Measurements from ENCODE around the gene TCTN1.
"Not testable (repeated sequence)": the region's sequence is repeated elsewhere in the genome, so short reads cannot be mapped to it uniquely, and the experiment has no call there.

TCTN1 gene

DNA sequence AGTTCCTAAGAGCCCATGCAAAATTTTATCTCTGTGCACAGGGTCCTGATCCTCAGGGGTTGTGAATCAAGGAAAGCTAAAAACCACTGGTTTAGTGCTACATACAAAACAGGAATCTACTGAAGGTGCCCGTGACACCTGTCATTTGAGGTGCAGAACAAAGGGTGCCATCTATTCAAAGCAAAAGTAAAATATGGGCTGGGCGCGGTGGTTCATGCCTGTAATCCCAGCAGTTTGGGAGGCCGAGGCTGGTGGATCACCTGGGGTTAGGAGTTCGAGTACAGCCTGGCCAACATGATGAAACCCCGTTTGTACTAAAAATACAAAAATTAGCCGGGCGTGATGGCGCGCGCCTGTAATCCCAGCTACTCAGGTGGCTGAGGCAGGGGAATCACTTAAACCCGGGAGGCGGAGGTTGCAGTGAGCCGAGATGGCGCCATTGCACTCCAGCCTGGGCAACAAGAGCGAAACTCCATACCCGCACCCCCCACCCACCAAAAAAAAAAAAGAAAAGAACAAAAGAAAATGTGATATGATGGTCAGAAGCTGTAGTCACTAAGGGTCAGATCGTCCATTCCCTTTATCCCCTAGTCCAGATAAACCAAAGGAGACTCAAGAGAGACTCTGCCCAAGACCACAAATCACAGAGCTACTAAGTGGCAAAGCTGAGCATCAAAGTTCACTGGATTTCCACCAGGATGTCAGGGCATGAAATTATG, 34.2 kb upstream of the TCTN1 start:
- no peak for DNase-seq (ENCODE audit: low read depth, low spot score)
- TF ChIP-seq, protein P1, sequence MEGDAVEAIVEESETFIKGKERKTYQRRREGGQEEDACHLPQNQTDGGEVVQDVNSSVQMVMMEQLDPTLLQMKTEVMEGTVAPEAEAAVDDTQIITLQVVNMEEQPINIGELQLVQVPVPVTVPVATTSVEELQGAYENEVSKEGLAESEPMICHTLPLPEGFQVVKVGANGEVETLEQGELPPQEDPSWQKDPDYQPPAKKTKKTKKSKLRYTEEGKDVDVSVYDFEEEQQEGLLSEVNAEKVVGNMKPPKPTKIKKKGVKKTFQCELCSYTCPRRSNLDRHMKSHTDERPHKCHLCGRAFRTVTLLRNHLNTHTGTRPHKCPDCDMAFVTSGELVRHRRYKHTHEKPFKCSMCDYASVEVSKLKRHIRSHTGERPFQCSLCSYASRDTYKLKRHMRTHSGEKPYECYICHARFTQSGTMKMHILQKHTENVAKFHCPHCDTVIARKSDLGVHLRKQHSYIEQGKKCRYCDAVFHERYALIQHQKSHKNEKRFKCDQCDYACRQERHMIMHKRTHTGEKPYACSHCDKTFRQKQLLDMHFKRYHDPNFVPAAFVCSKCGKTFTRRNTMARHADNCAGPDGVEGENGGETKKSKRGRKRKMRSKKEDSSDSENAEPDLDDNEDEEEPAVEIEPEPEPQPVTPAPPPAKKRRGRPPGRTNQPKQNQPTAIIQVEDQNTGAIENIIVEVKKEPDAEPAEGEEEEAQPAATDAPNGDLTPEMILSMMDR (IDR thresholded peaks at IDR 0.05; ENCODE audit: insufficient read depth, low read length, missing control alignments) = no peak
- ChIA-PET CTCF (interaction anchor here (2.7 to 4.5 kb wide), 2 partner anchors 21 to 27 kb away, joined by 18 to 23 read pairs; no protein-coding TSS in a partner anchor), POLR2A (interaction anchor here (0.7 kb wide), 1 partner anchor 734 kb away, joined by 3 read pairs; no protein-coding TSS in a partner anchor)
- no peak overlapping the region for H3K4me3 ChIP-seq (ENCODE audit: low read depth, low read length)

DNA sequence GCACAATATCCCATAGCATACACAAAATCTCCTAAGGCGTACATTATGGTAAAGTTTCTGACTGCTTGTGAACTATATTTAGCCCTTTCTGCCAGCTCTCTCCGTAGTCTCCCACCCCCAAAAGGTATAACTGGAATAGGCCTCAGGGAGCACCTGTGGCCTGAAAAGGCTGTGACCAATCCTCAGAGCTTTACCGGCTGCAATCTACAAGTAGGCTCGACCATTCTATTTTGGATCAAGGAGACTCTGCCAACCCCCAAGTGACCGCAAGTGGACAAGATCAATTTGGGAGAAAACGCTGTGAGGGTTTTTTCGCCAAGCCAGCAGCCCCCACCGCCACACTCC, 32.0 kb upstream of the TCTN1 start:
- ChIA-PET POLR2A (no interaction called here), CTCF (interaction anchor here (1.1 kb wide), 1 partner anchor 20 kb away, joined by 3 read pairs; no protein-coding TSS in a partner anchor)
- no peak for DNase-seq (ENCODE audit: low read depth, low spot score)
- TF ChIP-seq, protein P1 (IDR thresholded peaks at IDR 0.05; ENCODE audit: insufficient read depth, low read length, missing control alignments) = no peak
- H3K4me3 ChIP-seq (ENCODE audit: low read depth, low read length) = peak overlapping the region; percentile 90

DNA sequence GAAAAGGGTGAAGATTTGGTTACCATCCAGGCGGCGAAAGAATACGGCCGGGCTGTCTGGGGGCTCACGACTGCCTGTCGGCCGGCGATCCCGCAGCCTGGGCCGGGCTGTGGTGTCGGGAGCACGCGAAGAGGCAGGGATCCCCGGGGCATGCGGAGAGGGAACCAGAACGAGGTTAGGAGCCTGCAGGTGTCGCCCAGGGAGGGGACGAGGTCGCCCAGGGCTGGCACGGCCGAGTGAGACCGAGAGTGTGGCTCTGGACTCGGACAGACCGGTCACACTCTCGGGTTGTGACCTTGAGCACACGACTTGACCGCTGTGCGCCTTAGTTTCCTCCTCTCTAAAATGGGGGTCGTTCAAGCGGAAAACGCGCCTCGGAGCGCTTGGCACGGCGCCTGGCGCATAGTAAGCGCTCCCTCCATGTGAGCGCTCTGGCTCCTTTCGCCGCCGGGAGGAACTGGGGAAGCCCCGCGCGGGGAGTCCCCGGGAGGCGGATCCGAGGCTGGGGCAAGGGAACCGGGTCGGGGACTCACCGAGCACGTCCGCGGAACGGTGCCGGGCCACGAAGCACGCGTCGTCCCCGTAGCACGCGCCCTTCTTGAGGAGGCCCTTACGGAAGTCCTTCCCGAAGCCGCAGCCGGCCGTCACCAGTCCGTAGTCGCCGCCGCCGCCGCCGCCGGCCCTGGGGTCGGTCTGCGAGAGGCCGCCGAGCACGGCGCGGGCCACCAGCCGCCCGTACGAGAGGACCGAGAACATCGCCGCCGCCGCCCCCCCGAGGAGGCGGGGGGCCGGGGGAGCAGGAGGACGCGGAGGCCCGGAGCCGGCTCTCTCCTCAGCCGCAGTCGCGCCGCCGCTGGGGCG, 31.4 kb upstream of the TCTN1 start:
- ChIA-PET CTCF (interaction anchor here (1.1 kb wide), 1 partner anchor 19 kb away, joined by 3 read pairs; no protein-coding TSS in a partner anchor), POLR2A (no interaction called here)
- TF ChIP-seq, protein P1 (IDR thresholded peaks at IDR 0.05; ENCODE audit: insufficient read depth, low read length, missing control alignments) = no peak
- no peak for DNase-seq (ENCODE audit: low read depth, low spot score)
- peak overlapping the region; percentile 90 for H3K4me3 ChIP-seq (ENCODE audit: low read depth, low read length)

DNA sequence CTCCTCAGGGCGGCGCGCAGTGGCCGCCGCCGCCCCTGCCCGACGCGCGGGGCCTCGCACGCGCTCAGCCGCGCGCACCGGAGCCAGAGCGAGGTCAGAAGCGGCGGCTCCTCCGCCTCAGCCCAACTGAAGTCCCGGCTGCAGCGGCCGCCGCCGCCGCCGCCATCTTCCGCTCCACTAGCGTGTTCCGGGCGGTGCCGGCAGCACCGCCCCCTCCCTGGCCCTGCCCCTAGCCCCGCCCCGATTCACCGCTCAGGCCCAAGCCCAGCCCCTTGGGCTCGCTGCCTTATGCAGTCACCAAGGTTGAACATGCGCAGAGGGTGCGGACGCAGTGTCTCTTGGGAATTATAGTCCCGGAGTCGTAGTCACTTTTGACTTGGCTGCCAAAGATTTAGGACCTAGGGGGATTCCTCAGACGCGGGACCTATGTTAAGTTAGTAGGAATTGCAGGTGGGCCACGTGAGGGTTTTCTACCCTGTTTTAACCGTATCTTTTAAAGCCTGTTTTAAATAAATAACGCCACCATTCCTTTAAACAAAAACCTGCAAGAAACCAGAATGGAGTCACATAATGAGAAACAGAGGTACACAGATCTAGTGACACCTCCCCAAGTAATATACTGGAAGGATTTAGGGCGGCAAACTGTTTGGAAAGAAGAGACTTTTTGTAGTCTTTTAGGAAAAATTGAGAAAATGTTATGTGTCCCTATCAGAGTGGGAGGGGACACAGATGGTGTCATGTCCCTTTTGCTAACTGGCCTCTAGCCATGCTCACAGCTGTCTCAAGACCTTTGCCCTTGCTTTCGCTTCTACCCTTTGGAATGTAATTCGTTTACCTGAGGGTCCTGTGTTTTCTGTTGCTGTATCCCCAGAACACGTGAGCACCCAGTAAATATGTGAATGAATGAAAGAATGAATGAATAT, 30.5 kb upstream of the TCTN1 start, which contains the start of gene PPTC7:
PPTC7 (minus strand) TSS at position 182 of the 923 bp plus-strand sequence. CDS start 287 bp downstream, outside the sequence.
- POLR2A ChIA-PET = no interaction called here
- TF ChIP-seq, protein P1 (IDR thresholded peaks at IDR 0.05; ENCODE audit: insufficient read depth, low read length, missing control alignments) = no peak
- CTCF ChIA-PET = interaction anchor here (1.2 to 4.2 kb wide), 2 partner anchors 10 to 17 kb away, joined by 5 to 49 read pairs; no protein-coding TSS in a partner anchor
- DNase-seq (ENCODE audit: low read depth, low spot score) = peak; percentile 73
- H3K4me3 ChIP-seq (ENCODE audit: low read depth, low read length) = peak within 1 kb of the TSS; percentile 90

DNA sequence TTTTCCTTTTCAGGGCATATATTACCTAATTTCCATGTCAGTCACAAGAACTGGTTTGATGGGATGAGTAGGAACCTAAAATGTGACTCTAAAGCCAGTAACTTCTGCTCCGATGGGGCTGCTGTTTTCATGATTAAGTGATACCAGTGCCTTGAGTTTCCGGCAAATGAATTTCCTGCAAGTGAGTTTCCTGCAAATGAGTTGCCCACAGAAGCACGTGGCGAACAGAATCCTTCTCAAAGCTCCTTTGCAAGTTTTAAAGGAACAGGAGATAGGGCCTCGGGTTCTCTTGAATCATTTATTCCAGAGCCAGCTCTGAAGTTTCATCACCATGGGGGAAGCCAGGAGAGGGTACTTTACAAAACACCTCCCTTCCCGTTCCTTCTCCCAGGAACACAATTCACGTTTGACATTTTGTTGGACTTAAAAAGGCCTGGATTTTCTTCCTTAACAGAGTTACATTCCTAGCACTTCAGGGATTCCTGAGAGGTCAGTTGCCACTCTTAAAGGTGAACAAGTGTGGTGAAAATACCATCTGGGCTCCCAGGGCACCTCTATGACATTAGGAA, 28.6 kb upstream of the TCTN1 start:
- DNase-seq (ENCODE audit: low read depth, low spot score) = no peak
- CTCF ChIA-PET = interaction anchor here (1.0 to 4.2 kb wide), 5 partner anchors 10 to 75 kb away, joined by 3 to 49 read pairs (median 9); no protein-coding TSS in a partner anchor
- POLR2A ChIA-PET = no interaction called here
- TF ChIP-seq, protein P1 (IDR thresholded peaks at IDR 0.05; ENCODE audit: insufficient read depth, low read length, missing control alignments) = no peak
- no peak overlapping the region for H3K4me3 ChIP-seq (ENCODE audit: low read depth, low read length)

DNA sequence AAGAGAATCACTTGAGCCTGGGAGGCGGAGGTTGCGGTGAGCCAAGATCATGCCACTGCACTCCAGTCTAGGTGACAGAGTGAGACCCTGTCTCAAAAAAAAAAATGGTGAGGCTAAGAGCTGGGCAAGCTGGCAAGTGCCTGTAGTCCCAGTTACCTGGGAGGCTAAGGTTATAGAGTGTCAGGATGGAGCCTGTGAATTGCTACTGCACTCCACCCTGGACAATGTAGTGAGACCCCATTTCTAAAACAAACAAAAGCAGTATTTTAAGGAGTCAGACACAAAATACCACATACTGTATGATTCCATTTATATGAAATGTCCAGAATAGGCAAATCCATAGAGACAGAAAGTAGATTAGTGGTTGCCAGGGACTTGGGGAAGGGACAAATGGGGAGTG, 26.8 kb upstream of the TCTN1 start:
- CTCF ChIA-PET = interaction anchor here (1.6 to 4.2 kb wide), 4 partner anchors 13 to 74 kb away, joined by 3 to 49 read pairs (median 10); no protein-coding TSS in a partner anchor
- H3K4me3 ChIP-seq (ENCODE audit: low read depth, low read length); POLR2A ChIA-PET; DNase-seq (ENCODE audit: low read depth, low spot score): not testable (repeated sequence)
